Omental fat pad (tissue), 4 donors: ENCODE data around the gene BTBD18. TPM values are rescaled to one million over a fixed set of nuclear protein-coding genes. Genes with fewer than 3 reads are reported as not detected.

Source experiments
- ATAC-seq: fragments of 150-250 bp; one replicate; pipeline ENCODE4 v1.9.1; 2016; ENCODE audit warnings: mild to moderate bottlenecking, moderate library complexity; ENCODE audit not compliant: low FRiP score
- DNase-seq: peaks from one replicate; pipeline ENCODE4 v3.0.0-alpha.2; 2019; ENCODE audit warnings: low spot score
- CTCF ChIP-seq, 3 donors: fragments of 450-650 bp; IDR thresholded peaks; one replicate each; pipeline ENCODE4 v1.5.1; 2016 to 2017; ENCODE audit warnings: antibody characterized with exemption in 3 of 3, mild to moderate bottlenecking in 3 of 3, moderate library complexity in 2 of 3
- small RNA-seq: library from RNA; depleted of rRNA; stranded (forward); fragments of <200 nt; gene quantifications from one replicate; pipeline ENCODE3, GENCODE V24; 2016
- total RNA-seq, 4 donors: library from RNA; depleted of rRNA; stranded (reverse); fragments of >200 nt; gene quantifications; one replicate each; pipeline ENCODE4 v1.1.0, GENCODE V29; 2016

Gene BTBD18
- total RNA-seq, 4 donors from 2014 or later: not detected

DNA sequence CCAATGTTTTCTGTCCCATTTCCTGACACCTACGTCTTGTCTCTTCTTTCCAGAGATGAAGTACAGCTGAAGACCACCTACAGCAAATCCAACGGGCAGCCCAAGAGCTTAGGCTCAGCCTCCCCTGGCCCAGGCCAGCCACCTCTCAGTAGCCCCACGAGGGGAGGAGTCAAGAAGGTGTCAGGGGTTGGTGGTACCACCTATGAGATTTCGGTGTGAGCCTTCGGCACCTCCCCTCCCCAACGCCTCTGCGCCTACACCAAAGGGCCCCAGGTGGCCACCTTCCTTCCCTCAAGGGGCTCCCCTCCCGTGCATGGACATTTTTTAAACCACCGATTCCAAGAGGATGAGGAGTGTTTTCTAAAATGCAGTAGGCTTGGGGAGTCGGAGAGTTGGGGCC is 51.8 kb downstream of the BTBD18 start:
- no peak for TF ChIP-seq CTCF (IDR thresholded peaks at IDR 0.05)
- no peak for DNase-seq
- no peak for ATAC-seq

- ATAC-seq (no peak), DNase-seq (no peak)
- no peak for TF ChIP-seq CTCF (IDR thresholded peaks at IDR 0.05)
Measured at GRCh38 chr11:57698843-57699365, 52.7 kb downstream of the BTBD18 start.

Small RNA genes within 50 kb of the gene (small RNA-seq; reads per million reads assigned to genes)
- gene AP001931.1: not detected
- gene TMX2-CTNND1: not detected

Other genes starting within 250 kb of the BTBD18 start
- gene SLC43A1, start 236.1 kb downstream of the BTBD18 start, total RNA-seq: 10 to 100 TPM; 11.5 to 40.4 (median 16.5) TPM
- 10 to 100 TPM; 42.9 to 49.0 (median 45.9) TPM for gene TIMM10, start 221.1 kb downstream of the BTBD18 start, total RNA-seq
- gene SMTNL1, start 214.2 kb downstream of the BTBD18 start, total RNA-seq: not detected
- 100 to 1,000 TPM in 1 of 4 donors, 10 to 100 TPM in 3; 46.5 to 104 (median 52.6) TPM for gene UBE2L6, start 184.1 kb downstream of the BTBD18 start, total RNA-seq
- gene SERPING1, start 154.1 kb downstream of the BTBD18 start, total RNA-seq: 1,000 to 10,000 TPM in 1 of 4 donors, 100 to 1,000 TPM in 3; 500 to 1,674 (median 892) TPM
- gene YPEL4, start 101.9 kb downstream of the BTBD18 start, total RNA-seq: 1 to 10 TPM in 3 of 4 donors, under 1 TPM in 1; 0.63 to 1.8 (median 1.5) TPM
- gene CLP1, start 94.1 kb downstream of the BTBD18 start, total RNA-seq: 10 to 100 TPM; 12.3 to 26.1 (median 15.7) TPM
- gene ZDHHC5, start 83.7 kb downstream of the BTBD18 start, total RNA-seq: 10 to 100 TPM; 44.1 to 61.5 (median 50.7) TPM
- gene MED19, start 39.6 kb downstream of the BTBD18 start, total RNA-seq: 10 to 100 TPM; 10.7 to 14.4 (median 12.2) TPM
- 10 to 100 TPM; 49.0 to 73.9 (median 68.8) TPM for gene TMX2, start 39.2 kb downstream of the BTBD18 start, total RNA-seq
- gene SELENOH, start 10.3 kb downstream of the BTBD18 start, total RNA-seq: 100 to 1,000 TPM; 101 to 123 (median 113) TPM
- 100 to 1,000 TPM in 2 of 4 donors, 10 to 100 TPM in 2; 85.5 to 174 (median 105) TPM for gene CTNND1, start 10.0 kb upstream of the BTBD18 start, total RNA-seq